Liver (tissue), 9 donors: ENCODE measurements around the gene CDKL1. TPM values are rescaled to one million over a fixed set of nuclear protein-coding genes. Genes with fewer than 3 reads are reported as not detected.

Source experiments
- DNase-seq: peaks from one replicate; pipeline ENCODE4 v3.0.0-alpha.2; 2017; ENCODE audit warnings: low spot score
- H3K27ac ChIP-seq, 2 donors: one replicate each; pipeline ENCODE4 v1.7.0; 2013; ENCODE audit warnings: inconsistent platforms in 2 of 2, low read length in 2 of 2, control low read depth in 1 of 2, low read depth in 1 of 2, mild to moderate bottlenecking in 1 of 2
- H3K27me3 ChIP-seq, 4 donors: one replicate each; pipeline versions ENCODE4 v1.6.1 to v1.7.0; 2013; ENCODE audit warnings: low read length in 3 of 4, inconsistent platforms in 1 of 4, mild to moderate bottlenecking in 1 of 4, moderate library complexity in 1 of 4; ENCODE audit not compliant: control insufficient read depth in 4 of 4, insufficient read depth in 4 of 4
- H3K36me3 ChIP-seq, 4 donors: one replicate each; pipeline versions ENCODE4 v1.6.1 to v1.7.0; 2013; ENCODE audit warnings: low read length in 3 of 4, mild to moderate bottlenecking in 3 of 4, low read depth in 1 of 4, moderate library complexity in 1 of 4; ENCODE audit not compliant: control insufficient read depth in 4 of 4, insufficient read depth in 3 of 4
- H3K4me1 ChIP-seq, 4 donors: one replicate each; pipeline versions ENCODE4 v1.6.1 to v1.7.0; 2013; ENCODE audit warnings: low read length in 3 of 4, mild to moderate bottlenecking in 3 of 4, moderate library complexity in 1 of 4; ENCODE audit not compliant: control insufficient read depth in 4 of 4, insufficient read depth in 4 of 4
- H3K4me3 ChIP-seq, 3 donors: one replicate each; pipeline versions ENCODE4 v1.6.1 to v1.7.0; 2013; ENCODE audit warnings: low read length in 3 of 3, control low read depth in 1 of 3, low read depth in 1 of 3, mild to moderate bottlenecking in 1 of 3
- H3K9ac ChIP-seq, 2 donors: one replicate each; pipeline ENCODE4 v1.7.0; 2013; ENCODE audit warnings: low read length in 2 of 2, mild to moderate bottlenecking in 2 of 2, moderate library complexity in 2 of 2, control low read depth in 1 of 2, low read depth in 1 of 2
- H3K9me3 ChIP-seq, 4 donors: one replicate each; pipeline versions ENCODE4 v1.6.1 to v1.7.0; 2013; ENCODE audit warnings: low read length in 3 of 4; ENCODE audit not compliant: control insufficient read depth in 4 of 4
- EGR1 ChIP-seq, 2 donors: IDR thresholded peaks; 2 replicates each; pipeline ENCODE4 v1.6.1; 2016 to 2018; ENCODE audit warnings: antibody characterized with exemption in 2 of 2, low read depth in 2 of 2
- FOXA1 ChIP-seq: IDR thresholded peaks from 2 replicates; pipeline ENCODE4 v1.6.1; 2016; ENCODE audit warnings: antibody characterized with exemption
- FOXA2 ChIP-seq: IDR thresholded peaks from 2 replicates; pipeline ENCODE4 v1.6.1; 2016; ENCODE audit warnings: antibody characterized with exemption
- GABPA ChIP-seq, 2 donors: IDR thresholded peaks in 1 of 2; conservative IDR thresholded peaks in 1 of 2; 2 replicates each; pipeline ENCODE4 v1.6.1; 2016; ENCODE audit warnings: antibody characterized with exemption in 2 of 2, mild to moderate bottlenecking in 1 of 2, moderate library complexity in 1 of 2
- HNF4A ChIP-seq, 2 donors: conservative IDR thresholded peaks; 2 replicates each; pipeline ENCODE4 v1.6.1; 2016; ENCODE audit warnings: antibody characterized with exemption in 2 of 2, mild to moderate bottlenecking in 2 of 2
- HNF4G ChIP-seq: IDR thresholded peaks from 2 replicates; pipeline ENCODE4 v1.6.1; 2016; ENCODE audit warnings: antibody characterized with exemption
- JUND ChIP-seq, 2 donors: IDR thresholded peaks; 2 replicates each; pipeline ENCODE4 v1.6.1; 2016; ENCODE audit warnings: antibody characterized with exemption in 2 of 2
- MAX ChIP-seq: IDR thresholded peaks from 2 replicates; pipeline ENCODE4 v1.6.1; 2016; ENCODE audit warnings: antibody characterized with exemption
- NR2F2 ChIP-seq: IDR thresholded peaks from 2 replicates; pipeline ENCODE4 v1.6.1; 2016; ENCODE audit warnings: antibody characterized with exemption
- RAD21 ChIP-seq, 2 donors: IDR thresholded peaks; 2 replicates each; pipeline ENCODE4 v1.6.1; 2016; ENCODE audit warnings: antibody characterized with exemption in 2 of 2, mild to moderate bottlenecking in 2 of 2
- RXRA ChIP-seq, 2 donors: IDR thresholded peaks; 2 replicates each; pipeline ENCODE4 v1.6.1; 2017 to 2018; ENCODE audit warnings: antibody characterized with exemption in 2 of 2, mild to moderate bottlenecking in 1 of 2
- SP1 ChIP-seq: IDR thresholded peaks from 2 replicates; pipeline ENCODE4 v1.6.1; 2018; ENCODE audit warnings: antibody characterized with exemption, mild to moderate bottlenecking
- TAF1 ChIP-seq: conservative IDR thresholded peaks from 2 replicates; pipeline ENCODE4 v1.6.1; 2016; ENCODE audit warnings: antibody characterized with exemption, mild to moderate bottlenecking
- YY1 ChIP-seq: IDR thresholded peaks from 2 replicates; pipeline ENCODE4 v1.6.1; 2016; ENCODE audit warnings: antibody characterized with exemption, mild to moderate bottlenecking
- WGBS: extraction: QIAGEN DNeasy Blood & Tissue Kit; methylation state at CpG from one replicate; pipeline ENCODE4 v1.1.7; 2013; 5-methylcytosine and 5-hydroxymethylcytosine counted together
- polyA plus RNA-seq, 2 donors: library from polyadenylated mRNA; stranded (reverse) in 1 of 2; unstranded in 1 of 2; fragments of 200-250 nt in 1 of 2; fragments of >200 nt in 1 of 2; fragmentation: Nextera tagmentation in 1 of 2; extraction: Ambion mirVana in 1 of 2; gene quantifications; one replicate each; pipeline versions ENCODE4 v1.2.1 to v1.2.3, GENCODE V29; 2013 to 2015
- total RNA-seq, 2 donors: library from RNA; depleted of rRNA; stranded (reverse); fragments of >200 nt; gene quantifications; one replicate each; pipeline ENCODE4 v1.2.3, GENCODE V29; 2014
- TF ChIP-seq, protein P1 (sequence below): IDR thresholded peaks from 2 replicates; pipeline ENCODE4 v1.6.1; 2016; ENCODE audit warnings: antibody characterized with exemption
- TF ChIP-seq, protein P2 (sequence below): IDR thresholded peaks from 2 replicates; pipeline ENCODE4 v1.6.1; 2016; ENCODE audit warnings: antibody characterized with exemption, mild to moderate bottlenecking
- TF ChIP-seq, protein P3 (sequence below): fragments of 150-350 bp; IDR thresholded peaks from 2 replicates; pipeline ENCODE4 v1.5.1; 2017; ENCODE audit warnings: improper control_type of control experiment, low read depth, low read length; ENCODE audit not compliant: missing input control
- TF ChIP-seq, protein P4 (sequence below): IDR thresholded peaks from 2 replicates; pipeline ENCODE4 v1.6.1; 2016; ENCODE audit warnings: antibody characterized with exemption
- donor health status: healthy.
- donor health status: healthy.
- donor health status: healthy.
- donor health status: healthy.
- donor health status: healthy.

CDKL1 gene
- total and polyA plus RNA-seq, 4 donors: 1.1 to 6.8 (median 2.1) TPM

GRCh38 chr14:50319721-50320120 is 77.0 kb downstream of the CDKL1 start:
- Histone ChIP-seq H3K4me1 (peaks cover 0 to 13% (median 0%) of the 10 kb centered on the region in 4 donors), H3K4me3 (no peak overlapping the region), H3K36me3 (peaks cover 0 to 6% (median 4%) of the 10 kb centered on the region in 4 donors), H3K9me3 (no peaks in the 10 kb centered on the region), H3K27me3 (no peaks in the 10 kb centered on the region), H3K9ac (no peak overlapping the region), H3K27ac (no peak overlapping the region)
- 90% methylated on average over 2 of the region's 2 CpGs for WGBS
- no peak for DNase-seq
- TF ChIP-seq, protein P1, sequence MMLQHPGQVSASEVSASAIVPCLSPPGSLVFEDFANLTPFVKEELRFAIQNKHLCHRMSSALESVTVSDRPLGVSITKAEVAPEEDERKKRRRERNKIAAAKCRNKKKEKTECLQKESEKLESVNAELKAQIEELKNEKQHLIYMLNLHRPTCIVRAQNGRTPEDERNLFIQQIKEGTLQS: no peak
- TF ChIP-seq NR2F2: no peak
- TF ChIP-seq RXRA (IDR thresholded peaks at IDR 0.05): no peak
- TF ChIP-seq HNF4A (conservative IDR thresholded peaks at IDR 0.05): no peak
- TF ChIP-seq MAX: no peak
- TF ChIP-seq, protein P2, sequence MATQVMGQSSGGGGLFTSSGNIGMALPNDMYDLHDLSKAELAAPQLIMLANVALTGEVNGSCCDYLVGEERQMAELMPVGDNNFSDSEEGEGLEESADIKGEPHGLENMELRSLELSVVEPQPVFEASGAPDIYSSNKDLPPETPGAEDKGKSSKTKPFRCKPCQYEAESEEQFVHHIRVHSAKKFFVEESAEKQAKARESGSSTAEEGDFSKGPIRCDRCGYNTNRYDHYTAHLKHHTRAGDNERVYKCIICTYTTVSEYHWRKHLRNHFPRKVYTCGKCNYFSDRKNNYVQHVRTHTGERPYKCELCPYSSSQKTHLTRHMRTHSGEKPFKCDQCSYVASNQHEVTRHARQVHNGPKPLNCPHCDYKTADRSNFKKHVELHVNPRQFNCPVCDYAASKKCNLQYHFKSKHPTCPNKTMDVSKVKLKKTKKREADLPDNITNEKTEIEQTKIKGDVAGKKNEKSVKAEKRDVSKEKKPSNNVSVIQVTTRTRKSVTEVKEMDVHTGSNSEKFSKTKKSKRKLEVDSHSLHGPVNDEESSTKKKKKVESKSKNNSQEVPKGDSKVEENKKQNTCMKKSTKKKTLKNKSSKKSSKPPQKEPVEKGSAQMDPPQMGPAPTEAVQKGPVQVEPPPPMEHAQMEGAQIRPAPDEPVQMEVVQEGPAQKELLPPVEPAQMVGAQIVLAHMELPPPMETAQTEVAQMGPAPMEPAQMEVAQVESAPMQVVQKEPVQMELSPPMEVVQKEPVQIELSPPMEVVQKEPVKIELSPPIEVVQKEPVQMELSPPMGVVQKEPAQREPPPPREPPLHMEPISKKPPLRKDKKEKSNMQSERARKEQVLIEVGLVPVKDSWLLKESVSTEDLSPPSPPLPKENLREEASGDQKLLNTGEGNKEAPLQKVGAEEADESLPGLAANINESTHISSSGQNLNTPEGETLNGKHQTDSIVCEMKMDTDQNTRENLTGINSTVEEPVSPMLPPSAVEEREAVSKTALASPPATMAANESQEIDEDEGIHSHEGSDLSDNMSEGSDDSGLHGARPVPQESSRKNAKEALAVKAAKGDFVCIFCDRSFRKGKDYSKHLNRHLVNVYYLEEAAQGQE: no peak
- no peak for TF ChIP-seq JUND (IDR thresholded peaks at IDR 0.05)
- no peak for TF ChIP-seq FOXA1
- no peak for TF ChIP-seq GABPA (IDR thresholded peaks at IDR 0.05 in 1 of 2, conservative IDR thresholded peaks at IDR 0.05 in 1 of 2)
- TF ChIP-seq TAF1: no peak
- no peak for TF ChIP-seq RAD21 (IDR thresholded peaks at IDR 0.05)
- TF ChIP-seq FOXA2: no peak
- no peak for TF ChIP-seq EGR1 (IDR thresholded peaks at IDR 0.05; ENCODE audit: low read depth in 2 of 2)
- TF ChIP-seq SP1: no peak
- no peak for TF ChIP-seq YY1
- TF ChIP-seq, protein P3, sequence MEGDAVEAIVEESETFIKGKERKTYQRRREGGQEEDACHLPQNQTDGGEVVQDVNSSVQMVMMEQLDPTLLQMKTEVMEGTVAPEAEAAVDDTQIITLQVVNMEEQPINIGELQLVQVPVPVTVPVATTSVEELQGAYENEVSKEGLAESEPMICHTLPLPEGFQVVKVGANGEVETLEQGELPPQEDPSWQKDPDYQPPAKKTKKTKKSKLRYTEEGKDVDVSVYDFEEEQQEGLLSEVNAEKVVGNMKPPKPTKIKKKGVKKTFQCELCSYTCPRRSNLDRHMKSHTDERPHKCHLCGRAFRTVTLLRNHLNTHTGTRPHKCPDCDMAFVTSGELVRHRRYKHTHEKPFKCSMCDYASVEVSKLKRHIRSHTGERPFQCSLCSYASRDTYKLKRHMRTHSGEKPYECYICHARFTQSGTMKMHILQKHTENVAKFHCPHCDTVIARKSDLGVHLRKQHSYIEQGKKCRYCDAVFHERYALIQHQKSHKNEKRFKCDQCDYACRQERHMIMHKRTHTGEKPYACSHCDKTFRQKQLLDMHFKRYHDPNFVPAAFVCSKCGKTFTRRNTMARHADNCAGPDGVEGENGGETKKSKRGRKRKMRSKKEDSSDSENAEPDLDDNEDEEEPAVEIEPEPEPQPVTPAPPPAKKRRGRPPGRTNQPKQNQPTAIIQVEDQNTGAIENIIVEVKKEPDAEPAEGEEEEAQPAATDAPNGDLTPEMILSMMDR: no peak
- TF ChIP-seq HNF4G: no peak
- TF ChIP-seq, protein P4, sequence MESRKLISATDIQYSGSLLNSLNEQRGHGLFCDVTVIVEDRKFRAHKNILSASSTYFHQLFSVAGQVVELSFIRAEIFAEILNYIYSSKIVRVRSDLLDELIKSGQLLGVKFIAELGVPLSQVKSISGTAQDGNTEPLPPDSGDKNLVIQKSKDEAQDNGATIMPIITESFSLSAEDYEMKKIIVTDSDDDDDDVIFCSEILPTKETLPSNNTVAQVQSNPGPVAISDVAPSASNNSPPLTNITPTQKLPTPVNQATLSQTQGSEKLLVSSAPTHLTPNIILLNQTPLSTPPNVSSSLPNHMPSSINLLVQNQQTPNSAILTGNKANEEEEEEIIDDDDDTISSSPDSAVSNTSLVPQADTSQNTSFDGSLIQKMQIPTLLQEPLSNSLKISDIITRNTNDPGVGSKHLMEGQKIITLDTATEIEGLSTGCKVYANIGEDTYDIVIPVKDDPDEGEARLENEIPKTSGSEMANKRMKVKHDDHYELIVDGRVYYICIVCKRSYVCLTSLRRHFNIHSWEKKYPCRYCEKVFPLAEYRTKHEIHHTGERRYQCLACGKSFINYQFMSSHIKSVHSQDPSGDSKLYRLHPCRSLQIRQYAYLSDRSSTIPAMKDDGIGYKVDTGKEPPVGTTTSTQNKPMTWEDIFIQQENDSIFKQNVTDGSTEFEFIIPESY: no peak
